Ramos (cell line): ENCODE results near the gene TSPAN15.
"Not testable (repeated sequence)": the region's sequence is repeated elsewhere in the genome, so short reads cannot be mapped to it uniquely, and the experiment has no call there.

ENCODE experiments used
- in situ Hi-C: fragments of 300-500 bp; cut with MboI; formaldehyde crosslinking; loops from one replicate; pipeline ENCODE4 v1.14.3; 2022; ENCODE audit warnings: low sequenced_read_pairs; ENCODE audit not compliant: unreplicated experiment

TSPAN15 gene

DNA sequence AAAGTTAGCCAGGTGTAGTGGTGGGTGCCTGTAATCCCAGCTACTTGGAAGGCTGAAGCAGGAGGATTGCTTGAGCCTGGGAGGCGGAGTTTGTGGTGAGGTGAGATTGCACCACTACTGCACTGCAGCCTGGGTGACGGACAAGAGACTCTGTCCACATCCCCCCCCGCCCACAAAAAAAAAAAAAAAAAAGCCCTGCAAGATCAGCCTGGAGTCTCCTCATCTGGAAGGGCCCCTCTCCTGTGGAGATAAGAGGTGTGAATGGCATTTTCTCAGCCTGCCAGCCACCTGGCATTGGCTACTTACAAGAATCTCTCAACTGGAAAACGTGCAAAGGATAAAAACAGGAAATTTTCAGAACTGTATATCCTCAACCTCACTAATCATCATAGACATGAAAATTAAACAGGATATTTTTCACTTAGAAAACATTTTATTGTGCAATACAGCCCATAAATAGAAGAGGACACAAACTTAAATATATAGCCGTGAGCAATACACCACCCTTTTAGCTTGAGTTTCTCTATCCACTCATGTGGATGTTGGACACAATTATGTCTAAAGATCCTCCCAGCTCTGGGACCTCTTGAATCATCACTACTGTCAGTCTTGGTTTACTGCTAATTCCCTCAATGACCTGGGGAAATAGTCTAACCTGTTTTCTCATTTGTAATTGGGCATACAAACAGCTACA is 11.3 kb upstream of the TSPAN15 start:
- in situ Hi-C loops = no loop called here

DNA sequence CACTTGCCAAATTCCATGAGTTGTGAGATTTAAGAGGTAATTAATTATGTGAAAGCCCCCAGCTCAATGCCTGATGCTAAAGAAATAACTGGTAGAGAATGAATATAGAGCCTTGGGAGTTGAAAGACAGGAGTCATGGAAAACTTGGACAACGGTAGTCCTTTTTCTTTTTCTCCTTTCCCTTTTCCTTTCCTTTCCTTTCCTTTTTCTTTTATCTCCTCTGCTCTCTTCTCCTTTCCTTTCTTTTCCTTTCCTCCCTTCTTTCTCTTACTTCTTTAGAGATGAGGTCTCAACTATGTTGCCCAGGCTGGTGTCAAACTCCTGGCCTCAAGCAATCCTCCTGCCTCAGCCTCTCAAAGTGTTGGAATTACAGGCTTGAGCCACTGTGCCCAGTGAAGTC is 7.9 kb upstream of the TSPAN15 start:
- in situ Hi-C loops = no loop called here

DNA sequence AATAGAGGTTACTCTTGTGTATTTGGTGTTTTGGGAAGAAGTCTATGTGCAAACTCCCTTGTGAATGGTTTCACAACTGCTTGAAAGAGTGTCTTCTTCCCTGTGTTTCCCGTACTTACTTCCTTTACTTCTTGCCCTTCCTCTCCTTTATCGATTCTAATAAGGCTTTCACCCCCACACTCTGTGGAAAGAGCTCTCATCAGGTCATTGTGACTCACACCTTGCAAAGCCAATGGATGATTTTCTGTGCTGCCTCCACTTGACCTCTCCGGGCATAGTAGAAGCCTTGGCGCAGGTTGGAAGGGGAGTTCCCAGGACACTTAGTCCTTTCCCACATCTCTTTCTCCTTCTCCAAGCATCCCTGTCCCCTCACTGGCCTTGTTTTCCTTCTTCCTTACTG is 6.2 kb upstream of the TSPAN15 start:
- in situ Hi-C loops = no loop called here

DNA sequence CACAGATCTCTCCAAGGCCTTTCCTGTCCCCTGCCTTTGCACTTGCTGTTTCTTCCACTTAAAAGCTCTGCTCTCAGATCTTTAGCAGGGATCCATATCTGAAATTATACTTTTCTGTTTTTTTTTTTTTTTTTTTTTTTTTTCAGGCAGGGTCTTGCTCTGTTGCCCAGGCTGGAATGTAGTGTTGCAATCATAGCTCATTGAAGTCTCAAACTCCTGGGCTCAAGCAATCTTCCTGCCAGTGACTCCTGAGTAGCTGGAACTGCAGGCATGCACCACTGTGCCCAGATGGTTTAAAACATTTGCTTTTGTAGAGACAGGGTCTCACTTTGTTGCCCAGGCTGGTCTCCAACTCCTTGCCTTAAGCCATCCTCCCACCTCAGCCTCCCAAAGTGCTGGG is 5.0 kb upstream of the TSPAN15 start:
- in situ Hi-C loops = no loop called here

DNA sequence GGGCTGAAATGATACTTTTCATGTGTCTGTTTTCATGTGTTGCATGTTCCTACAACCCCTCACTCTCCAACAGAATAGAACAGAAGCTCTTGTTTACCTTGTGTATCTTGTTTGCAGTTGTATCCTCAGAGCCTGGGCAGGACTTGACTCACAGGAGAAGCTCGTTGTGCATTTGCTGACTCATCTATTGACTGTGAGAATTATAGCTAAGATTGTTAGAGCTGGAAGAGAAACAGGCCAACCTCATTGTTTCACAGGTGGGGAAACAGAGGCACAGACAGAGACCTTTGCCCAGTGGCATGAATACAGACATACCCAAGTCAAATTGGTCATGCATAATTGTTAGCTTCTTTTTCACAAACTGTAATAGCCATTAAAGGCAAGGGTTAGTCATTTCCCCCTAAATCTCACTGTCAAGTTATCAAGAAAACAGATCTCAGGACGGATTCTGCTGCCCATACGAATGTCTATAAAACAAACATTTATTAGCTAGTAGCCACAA is 4.6 kb upstream of the TSPAN15 start:
- in situ Hi-C loops = no loop called here

DNA sequence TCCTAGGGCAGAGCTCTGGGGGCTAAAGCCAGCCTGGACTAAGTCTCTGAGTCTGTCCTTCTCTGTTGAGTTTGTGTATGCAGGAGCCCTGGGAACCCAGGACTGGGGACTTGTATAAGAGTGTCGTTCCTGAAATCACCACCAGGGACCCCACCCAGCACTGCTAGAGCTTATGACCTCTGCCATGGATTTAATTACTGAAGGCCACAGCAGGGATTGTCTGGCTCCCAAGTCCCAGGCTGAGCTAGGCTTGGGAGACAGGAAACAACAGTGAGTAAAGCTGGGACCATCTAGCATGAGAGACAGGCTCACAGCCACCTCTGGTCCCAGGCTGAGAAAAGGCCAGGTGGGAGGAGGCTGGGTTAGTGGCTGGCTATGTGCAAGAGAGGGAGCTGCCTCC is 1.4 kb upstream of the TSPAN15 start:
- in situ Hi-C loops = no loop called here

DNA sequence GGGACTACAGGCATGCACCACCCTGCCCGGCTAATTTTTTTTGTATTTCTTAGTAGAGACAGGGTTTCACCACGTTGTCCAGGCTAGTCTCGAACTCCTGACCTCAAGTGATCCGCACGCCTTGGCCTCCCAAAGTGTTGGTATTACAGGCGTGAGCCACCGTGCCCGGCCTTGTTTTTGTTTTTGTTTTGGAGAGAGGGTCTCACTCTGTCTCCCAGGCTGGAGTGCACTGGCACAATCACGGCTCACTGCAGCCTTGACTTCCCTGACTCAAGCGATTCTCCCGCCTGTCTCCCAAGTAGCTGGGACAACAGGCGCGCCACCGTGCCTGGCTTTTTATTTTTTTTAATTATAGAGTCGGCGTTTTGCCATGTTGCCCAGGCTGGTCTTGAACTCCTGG is 870 bp upstream of the TSPAN15 start:
- in situ Hi-C loops = not testable (repeated sequence)

DNA sequence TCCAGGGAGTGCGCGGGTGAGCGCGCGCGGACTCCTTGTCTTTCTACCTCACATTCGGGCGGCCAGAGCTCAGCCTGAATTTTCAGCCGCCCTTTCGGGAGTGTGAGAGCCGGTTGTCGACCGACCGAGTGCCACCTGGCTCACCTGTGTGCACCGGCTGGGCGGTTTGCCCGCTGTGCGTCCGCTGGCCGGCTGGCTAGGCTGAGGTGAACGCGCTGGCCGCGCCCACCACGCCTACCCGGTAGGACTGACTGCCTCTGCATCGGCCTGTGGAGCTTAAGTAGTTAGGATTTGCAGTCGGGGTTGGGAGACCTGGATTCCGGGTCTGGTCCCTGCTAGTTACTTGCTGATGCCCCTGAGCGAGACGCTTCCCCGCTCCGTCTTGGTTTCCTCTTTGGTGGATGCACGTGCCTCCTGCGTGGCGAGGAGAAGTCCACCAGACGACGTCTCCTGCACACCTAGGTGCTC is 553 bp downstream of the TSPAN15 start:
- in situ Hi-C loops = no loop called here

DNA sequence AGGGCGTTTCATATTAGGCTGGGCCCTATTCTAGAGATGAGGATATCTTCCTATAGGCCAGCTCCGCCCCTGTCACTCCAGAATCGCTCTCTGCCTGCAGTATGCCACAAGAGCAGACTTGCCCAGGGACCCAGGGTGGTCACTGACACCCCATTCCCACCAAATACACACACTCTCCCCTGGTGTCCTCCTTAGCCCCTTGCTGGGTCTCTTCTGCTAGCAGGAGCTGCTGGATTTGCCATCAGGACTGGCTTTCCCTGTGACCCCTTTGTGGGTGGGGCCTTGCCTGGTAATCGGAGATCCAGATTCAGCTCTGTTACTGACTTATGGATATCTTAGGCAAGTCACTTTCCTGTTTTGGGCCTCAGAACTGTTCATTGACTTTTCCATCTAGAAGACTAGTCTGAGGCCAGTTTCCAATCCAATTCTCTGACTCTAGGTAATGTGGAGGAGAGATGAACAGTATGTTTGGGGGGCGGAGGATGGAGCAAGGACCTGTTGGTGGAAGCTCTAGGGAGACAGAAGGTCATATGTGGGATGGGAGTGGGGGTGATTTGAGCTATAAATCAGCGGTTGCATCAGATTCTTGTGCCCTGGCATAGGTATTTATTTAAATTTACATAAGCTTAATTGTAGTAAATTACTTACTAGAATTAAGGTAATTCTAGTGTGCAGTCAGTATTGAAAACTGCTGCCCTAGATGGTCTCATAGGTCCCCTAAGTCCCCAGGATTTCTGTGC is 1.6 kb downstream of the TSPAN15 start:
- in situ Hi-C loops = no loop called here

DNA sequence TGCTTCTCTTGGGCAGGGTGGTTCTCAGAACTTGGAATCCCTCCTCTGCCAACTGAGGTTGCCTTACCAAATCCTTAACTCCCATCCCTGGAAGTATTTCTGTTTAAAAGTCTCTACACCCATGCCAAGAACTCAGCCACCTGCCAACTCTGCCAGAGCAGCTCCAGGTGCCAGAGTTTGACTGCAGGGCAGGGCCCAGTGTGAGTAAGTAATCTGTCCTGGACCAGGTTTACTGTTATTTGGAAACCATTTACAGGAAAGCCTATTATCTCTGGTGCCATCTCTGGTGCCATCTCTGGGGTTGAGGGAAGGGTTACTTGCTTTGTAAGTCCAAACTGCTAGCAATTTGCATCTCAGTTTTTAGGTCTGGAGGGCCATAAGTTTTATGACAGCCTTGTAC is 2.5 kb downstream of the TSPAN15 start:
- in situ Hi-C loops = no loop called here

DNA sequence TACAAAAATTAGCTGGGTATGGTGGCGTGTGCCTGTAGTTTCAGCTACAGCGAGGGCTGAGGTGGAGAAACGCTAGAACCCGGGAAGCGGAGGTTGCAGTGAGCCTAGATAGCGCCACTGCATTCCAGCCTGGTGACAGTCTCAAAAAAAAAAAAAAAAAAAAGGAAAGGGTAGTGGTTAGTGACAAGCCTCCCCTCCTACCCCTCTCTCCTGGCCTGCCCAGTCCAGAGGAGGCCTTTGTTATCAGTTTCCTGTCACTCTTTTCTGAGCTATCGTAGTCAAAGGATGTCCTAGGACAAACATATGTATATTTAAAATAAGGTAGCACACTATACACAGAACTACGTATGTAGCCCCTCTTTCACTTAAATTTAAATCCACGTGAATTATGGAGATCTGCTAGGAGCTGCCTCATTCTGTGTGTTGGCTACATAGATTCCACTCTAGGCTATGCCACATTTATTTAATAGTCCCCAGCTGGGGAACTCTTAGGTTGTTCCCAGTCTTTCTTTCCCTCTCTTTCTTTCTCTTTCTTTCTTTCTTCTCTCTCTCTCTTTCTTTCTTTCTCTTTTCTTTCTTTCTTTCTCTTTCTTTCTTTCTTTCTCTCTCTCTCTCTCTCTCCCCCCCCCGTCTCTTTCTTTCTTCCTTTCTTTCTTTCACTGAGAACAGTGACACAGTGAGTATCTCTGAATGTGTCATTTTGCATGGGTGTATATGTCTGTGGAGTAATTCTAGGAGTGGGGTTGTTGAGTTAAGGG is 3.9 kb downstream of the TSPAN15 start:
- in situ Hi-C loops = no loop called here

DNA sequence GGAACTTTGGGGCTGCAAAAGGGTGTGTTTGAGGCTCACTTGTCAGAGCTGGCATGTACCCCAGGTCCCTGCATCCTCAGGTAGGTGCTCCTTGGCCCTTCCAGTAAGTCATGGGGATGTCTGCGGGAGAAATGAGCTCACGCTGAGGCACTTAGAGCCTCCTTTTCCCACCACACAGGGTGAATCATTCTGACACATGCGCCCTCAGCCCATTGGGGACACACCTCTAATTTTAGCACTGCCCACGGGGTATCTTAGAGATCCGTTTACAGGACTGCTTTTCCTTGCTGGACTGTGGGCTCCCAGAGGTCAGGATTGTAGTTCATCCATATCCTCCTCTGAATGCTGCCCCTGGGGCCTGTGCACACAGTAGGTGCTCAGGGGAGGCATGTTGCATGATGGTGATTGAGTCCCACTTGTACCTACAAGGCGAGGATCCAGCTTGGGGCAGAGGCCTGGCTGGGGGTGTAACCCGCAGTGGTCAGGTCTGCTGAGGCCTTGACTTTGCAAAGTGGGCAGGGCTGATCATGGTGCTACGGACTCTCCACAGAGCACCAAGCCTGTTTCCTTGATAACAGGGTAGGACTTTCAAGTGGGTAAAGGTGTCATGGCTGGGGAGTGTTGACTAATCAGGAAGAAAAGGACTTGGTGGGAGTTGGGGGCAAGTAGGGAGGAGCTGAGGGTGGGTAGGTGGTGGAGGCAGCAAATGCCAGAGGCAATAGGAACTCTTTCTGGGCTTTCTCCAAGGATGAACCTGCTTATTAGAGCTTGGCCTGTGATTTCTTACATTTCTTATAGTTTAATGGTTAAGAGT is 5.8 kb downstream of the TSPAN15 start:
- in situ Hi-C loops = no loop called here

DNA sequence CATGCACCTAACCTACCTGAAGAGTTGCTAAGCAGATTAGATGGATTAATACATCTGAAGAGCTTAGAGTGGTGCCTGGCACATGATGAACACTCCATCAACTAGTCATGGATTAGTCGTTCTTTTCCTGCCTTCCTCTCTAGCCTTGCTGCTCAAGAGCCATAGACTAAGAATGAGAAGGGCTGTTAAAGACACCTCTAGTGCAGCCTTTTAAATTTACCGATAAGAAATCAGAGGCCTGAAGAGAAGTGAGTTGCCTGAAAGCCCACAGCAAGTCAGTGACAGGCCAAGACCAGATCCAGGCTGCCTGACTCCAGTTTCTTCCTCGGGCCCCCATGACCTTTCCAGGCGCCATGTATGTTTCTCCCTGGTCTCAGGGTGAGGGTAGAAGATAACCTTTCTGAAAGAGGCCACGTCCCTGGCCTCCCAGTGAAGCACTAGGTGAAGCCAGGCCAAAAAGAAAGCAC is 6.5 kb downstream of the TSPAN15 start:
- in situ Hi-C loops = no loop called here

DNA sequence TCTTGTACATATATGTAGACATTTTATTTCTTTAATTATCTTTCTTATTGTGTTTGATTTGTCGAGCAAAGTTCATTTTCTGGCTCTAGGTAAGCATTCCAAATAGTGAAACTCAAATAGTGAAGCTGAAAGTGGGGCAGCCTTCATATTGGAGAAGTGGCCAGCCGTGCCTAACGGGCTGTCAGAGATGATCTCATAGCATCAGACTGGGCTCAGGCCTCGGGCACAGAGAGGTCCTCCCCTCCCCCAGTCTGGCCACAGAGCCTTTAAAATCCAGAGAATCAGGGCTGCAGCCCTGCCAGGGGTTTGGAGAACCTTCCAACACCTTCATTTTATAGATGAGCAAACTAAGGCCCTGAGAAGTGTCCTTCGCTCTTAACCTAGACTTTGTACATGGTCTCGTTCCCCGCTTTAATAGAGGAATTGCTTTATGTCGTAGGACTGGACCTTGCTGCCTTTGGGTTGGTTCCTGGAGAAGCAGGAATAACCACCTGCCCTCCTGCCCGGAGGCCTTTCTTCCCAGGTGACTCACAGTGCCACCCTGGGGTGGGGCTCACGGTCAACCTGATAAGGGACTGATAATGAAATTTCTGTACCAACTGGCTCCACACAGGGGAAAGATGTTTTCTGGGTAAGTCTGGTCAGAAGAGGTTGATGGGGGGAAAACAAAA is 7.3 kb downstream of the TSPAN15 start:
- in situ Hi-C loops = no loop called here

DNA sequence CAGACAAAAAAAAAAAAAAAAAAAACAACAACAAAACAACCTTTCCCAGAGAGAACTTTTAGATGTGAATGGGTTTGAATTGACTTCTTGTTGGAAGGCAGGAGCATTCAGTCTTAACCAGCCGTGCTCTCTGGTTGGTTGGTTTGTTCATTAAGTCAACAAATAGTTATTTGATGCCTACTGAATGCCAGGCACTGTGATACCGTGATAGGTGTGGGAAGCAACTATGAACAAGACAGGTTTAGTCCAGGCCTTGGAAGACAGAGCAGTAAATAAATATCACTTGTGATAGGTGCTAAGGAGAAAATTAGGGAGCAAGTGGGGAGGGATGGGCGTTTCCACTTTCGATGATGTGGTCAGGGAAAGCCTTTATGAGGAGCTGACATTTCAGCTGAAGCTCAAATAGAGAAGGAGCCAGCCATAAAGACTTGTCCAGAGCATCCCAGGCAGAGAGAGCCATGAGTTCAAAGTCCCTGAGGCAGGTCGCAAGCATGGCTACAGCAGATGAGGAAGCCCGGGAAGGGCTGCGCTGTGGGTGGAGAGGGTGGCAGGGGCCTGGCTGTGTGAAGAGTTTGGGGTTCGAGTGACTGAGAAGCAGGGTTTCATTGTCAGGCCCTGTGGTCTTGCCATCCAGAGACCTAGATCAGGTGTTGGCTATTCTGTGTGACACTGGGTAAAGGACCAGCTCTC is 8.0 kb downstream of the TSPAN15 start:
- in situ Hi-C loops = no loop called here

DNA sequence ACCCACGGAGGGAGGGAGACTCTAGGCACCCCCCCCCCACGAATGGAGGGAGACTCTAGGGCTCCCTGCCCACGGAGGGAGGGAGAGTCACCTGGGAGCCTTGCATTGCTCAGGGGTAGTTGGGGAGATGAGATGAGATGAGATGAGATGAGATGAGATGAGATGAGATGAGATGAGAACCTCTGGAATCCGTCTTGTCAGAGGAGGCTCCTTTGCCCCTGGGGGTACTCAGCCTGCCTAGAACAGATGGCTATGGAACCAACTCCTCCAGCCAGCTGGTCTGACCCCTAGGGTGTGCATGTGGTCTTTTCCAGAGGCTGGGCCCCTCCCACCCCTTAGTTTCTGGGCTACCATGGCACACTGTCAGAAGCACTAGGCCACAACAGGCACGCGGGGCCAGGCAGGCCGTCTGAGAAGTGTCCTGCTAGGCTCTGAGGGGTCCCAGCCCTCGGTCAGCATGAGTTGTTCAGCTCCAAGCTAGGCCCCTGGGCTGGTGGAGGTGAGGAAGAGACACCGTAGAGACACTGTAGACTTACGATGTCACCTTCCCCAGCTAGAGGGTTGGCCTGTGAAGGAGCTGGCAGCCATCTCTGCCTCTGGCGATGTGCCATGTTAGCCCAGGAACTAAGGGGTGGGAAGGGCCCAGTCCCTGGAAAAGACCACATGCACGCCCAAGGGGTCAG is 8.8 kb downstream of the TSPAN15 start:
- in situ Hi-C loops = no loop called here

DNA sequence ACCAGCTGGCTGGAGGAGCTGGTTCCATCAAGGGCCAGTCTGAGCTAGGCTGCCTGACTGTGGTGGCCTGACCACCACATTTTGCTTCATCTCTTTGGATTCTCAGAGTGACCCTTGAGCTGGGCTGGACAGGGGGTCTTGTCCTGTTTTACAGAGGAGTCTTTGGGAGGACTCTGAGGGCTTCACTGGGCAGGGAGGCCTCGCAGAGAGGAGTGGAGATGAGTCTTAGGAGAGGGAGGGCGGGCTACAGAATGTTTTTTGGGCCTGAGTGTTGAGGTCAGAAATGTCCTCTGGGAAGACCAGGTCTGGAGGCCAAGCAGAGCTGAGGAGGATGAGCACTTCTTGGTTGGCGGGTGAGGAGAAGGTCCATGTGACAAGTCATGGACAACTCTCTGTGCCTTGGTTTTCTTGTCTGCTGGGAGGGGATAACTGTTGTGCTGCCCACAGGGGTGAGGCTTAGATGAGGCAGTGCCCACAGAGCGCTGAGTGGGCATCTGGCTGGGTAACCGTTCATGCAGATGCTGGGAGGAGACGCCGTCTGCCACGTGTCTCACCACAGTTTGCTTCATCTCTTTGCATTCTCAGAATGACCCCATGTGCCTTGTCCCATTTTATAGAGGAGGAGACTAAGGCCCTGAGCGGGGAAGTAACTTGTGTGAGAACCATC is 9.4 kb downstream of the TSPAN15 start:
- in situ Hi-C loops = no loop called here
